GM12878 (cell line): ENCODE results near the gene NKX2-2. TPM values are rescaled to one million over a fixed set of nuclear protein-coding genes. Genes with fewer than 3 reads are reported as not detected.

Experiments
- BCLAF1 ChIP-seq: fragments of 450-650 bp; IDR thresholded peaks from 2 replicates; pipeline ENCODE4 v1.6.1; 2017; ENCODE audit warnings: antibody characterized with exemption, mild to moderate bottlenecking, moderate library complexity
- BHLHE40 ChIP-seq, 2 experiments: fragments of 450-650 bp in 1 of 2; IDR thresholded peaks; 2 replicates each; pipeline ENCODE4 v1.6.1; 2011 to 2017; ENCODE audit warnings: low read depth in 2 of 2, borderline replicate concordance in 1 of 2, improper control_type of control experiment in 1 of 2, low read length in 1 of 2, mild to moderate bottlenecking in 1 of 2
- CBFB ChIP-seq: IDR thresholded peaks from 2 replicates; pipeline ENCODE4 v1.6.1; 2016; ENCODE audit warnings: antibody characterized with exemption, low read depth
- E2F8 ChIP-seq: fragments of 450-650 bp; IDR thresholded peaks from 2 replicates; pipeline ENCODE4 v1.6.1; 2018; ENCODE audit warnings: mild to moderate bottlenecking, low read depth, moderate library complexity; ENCODE audit not compliant: partially characterized antibody
- EP300 ChIP-seq, 2 experiments: fragments of 150-350 bp in 1 of 2; IDR thresholded peaks; 2 replicates each; pipeline ENCODE4 v1.6.1; 2011 to 2012; ENCODE audit warnings: low read depth in 2 of 2, low read length in 2 of 2, borderline replicate concordance in 1 of 2, improper control_type of control experiment in 1 of 2, inconsistent platforms in 1 of 2; ENCODE audit not compliant: control insufficient read depth in 1 of 2
- HDAC6 ChIP-seq: fragments of 200-600 bp; sonication (generic); IDR thresholded peaks from one replicate; pipeline ENCODE4 v1.8.0; 2017; ENCODE audit warnings: antibody characterized with exemption; ENCODE audit not compliant: unreplicated experiment
- IKZF2 ChIP-seq, 2 experiments: fragments of 450-650 bp; IDR thresholded peaks; 2 replicates each; pipeline ENCODE4 v1.6.1; 2017; ENCODE audit warnings: mild to moderate bottlenecking in 2 of 2, moderate library complexity in 2 of 2
- MEF2B ChIP-seq: fragments of 450-650 bp; IDR thresholded peaks from 2 replicates; pipeline ENCODE4 v1.6.1; 2018; ENCODE audit warnings: mild to moderate bottlenecking, moderate library complexity; ENCODE audit not compliant: partially characterized antibody, poor library complexity, severe bottlenecking
- MTA2 ChIP-seq: fragments of 450-650 bp; IDR thresholded peaks from 2 replicates; pipeline ENCODE4 v1.6.1; 2016; ENCODE audit warnings: low read depth, mild to moderate bottlenecking, moderate library complexity
- NBN ChIP-seq: fragments of 450-650 bp; IDR thresholded peaks from 2 replicates; pipeline ENCODE4 v1.6.1; 2016
- NFIC ChIP-seq: IDR thresholded peaks from 2 replicates; pipeline ENCODE4 v1.6.1; 2012; ENCODE audit warnings: low read depth, mild to moderate bottlenecking, inconsistent platforms, low read length, moderate library complexity
- POLR2A ChIP-seq: IDR thresholded peaks from 2 replicates; pipeline ENCODE4 v1.6.1; 2011; ENCODE audit warnings: low read depth, mild to moderate bottlenecking, low read length
- RELA ChIP-seq: fragments of 450-650 bp; IDR thresholded peaks from 2 replicates; pipeline ENCODE4 v1.8.0; 2014; ENCODE audit warnings: borderline replicate concordance; ENCODE audit not compliant: partially characterized antibody
- RELB ChIP-seq: fragments of 450-650 bp; IDR thresholded peaks from 2 replicates; pipeline ENCODE4 v1.6.1; 2017; ENCODE audit warnings: low read depth, mild to moderate bottlenecking, moderate library complexity
- RUNX3 ChIP-seq: IDR thresholded peaks from 2 replicates; pipeline ENCODE4 v1.6.1; 2012; ENCODE audit warnings: low read length, inconsistent platforms
- SMAD5 ChIP-seq: IDR thresholded peaks from 2 replicates; pipeline ENCODE4 v1.6.1; 2016; ENCODE audit warnings: antibody characterized with exemption, low read depth
- SUPT20H ChIP-seq: IDR thresholded peaks from 2 replicates; pipeline ENCODE4 v1.6.1; 2011; ENCODE audit warnings: low read depth, mild to moderate bottlenecking, low read length, moderate library complexity, borderline replicate concordance; ENCODE audit not compliant: control insufficient read depth
- polyA plus RNA-seq, 11 experiments: library from polyadenylated mRNA; depleted of rRNA in 4 of 11; unstranded in 6 of 11; stranded (reverse) in 5 of 11; fragments of >200 nt; fragmentation: Nextera tagmentation in 4 of 11; fragmentation: Illumina TruSeq in 1 of 11; extraction: Ambion mirVana in 4 of 11; extraction: Trizol in 1 of 11; gene quantifications; 1 replicate in 1 of 11; 2 replicates in 10 of 11; pipeline versions ENCODE4 v1.2.1 to v1.2.3, GENCODE V29; 2011 to 2016; ENCODE audit warnings: inconsistent platforms in 2 of 11, missing spikeins in 2 of 11, low read depth in 1 of 11
- total RNA-seq, 4 experiments: library from RNA; depleted of rRNA in 3 of 4; stranded (reverse); fragments of >200 nt in 3 of 4; fragmentation: Illumina TruSeq in 1 of 4; extraction: Trizol in 1 of 4; gene quantifications; 2 replicates each; pipeline versions ENCODE4 v1.2.1 to v1.2.3, GENCODE V29; 2013 to 2021

Gene NKX2-2
- total and polyA plus RNA-seq, 10 of the 15 experiments (the other 5 are each of a cell fraction or from before 2014, with no cell fraction given), result not detected

- TF ChIP-seq E2F8 (no peak), BCLAF1 (no peak), SMAD5 (no peak), RELB (peak; percentile 90), MEF2B (peak; percentile 84), SUPT20H (no peak), NBN (peak; percentile 27; the same call in 1 of the 2 replicates), BHLHE40 (IDR thresholded peaks at IDR 0.05; ENCODE audit: borderline replicate concordance in 1 of 2, low read depth in 2 of 2, low read length in 1 of 2) (peak; percentile 67 to 69; a peak in 3 of 4 replicates), IKZF2 (IDR thresholded peaks at IDR 0.05) (peak; percentile 98 to 99), NFIC (no peak), RUNX3 (peak; percentile 60), POLR2A (no peak), HDAC6 (no peak), MTA2 (peak; percentile 58; the same call in 1 of the 2 replicates), RELA (no peak), EP300 (IDR thresholded peaks at IDR 0.05; ENCODE audit: borderline replicate concordance in 1 of 2, control insufficient read depth in 1 of 2, low read depth in 2 of 2, low read length in 2 of 2) (peak in 1 of 2 experiments; percentile 43; a peak in 2 of 4 replicates), CBFB (no peak)
Observed at GRCh38 chr20:21548390-21549035, 34.6 kb upstream of the NKX2-2 start (continued).
